Stimulated activated CD8-positive, alpha-beta memory T cell treated with anti-CD3 and anti-CD28 coated beads, Interleukin-12 subunit alpha, Interleukin-12 subunit beta, amount 100 ng/mL, for 1 hour (primary cell): ENCODE results near the gene UMOD.

Experiments used
- DNase-seq: peaks from one replicate; pipeline ENCODE4 v3.0.0-alpha.2; 2020; ENCODE audit warnings: low read depth

UMOD gene

DNA sequence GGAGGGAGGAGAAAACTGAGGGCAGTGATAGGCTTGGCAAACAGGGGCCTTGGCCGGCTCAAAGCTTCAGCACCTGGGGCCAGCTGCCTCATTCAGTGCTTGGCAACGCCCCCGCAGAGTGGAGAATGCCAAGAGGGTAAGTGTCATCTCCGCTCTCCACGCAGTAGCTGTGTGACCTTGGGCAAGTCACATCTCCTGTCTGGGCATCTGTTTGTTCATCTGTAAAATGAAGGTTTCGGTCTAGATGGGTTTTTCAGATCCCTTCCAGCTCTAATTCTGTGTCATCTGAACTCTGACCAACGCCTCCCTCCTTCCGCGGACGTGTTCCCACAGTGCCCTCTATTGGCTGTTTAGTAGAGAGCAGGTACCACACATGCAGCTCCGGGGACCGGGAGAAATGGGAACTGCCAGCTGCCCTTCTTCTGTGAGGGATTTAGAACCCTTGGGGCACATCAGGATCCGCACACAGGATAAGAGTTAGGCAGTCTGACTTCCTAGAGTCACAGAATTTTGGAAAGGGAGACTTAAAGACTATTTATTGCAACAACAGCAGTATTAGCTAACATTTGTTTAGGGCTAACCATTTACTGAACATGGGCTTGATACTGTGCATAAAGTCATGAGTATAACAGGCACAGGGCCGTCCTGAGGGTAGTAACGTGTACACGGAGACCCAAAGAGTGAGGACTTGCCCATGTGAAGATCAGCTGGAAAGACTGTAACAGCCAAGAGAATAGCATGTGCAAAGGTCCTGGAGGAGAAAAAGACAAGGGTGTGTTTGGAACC, 52.0 kb downstream of the UMOD start:
- no peak for DNase-seq

DNA sequence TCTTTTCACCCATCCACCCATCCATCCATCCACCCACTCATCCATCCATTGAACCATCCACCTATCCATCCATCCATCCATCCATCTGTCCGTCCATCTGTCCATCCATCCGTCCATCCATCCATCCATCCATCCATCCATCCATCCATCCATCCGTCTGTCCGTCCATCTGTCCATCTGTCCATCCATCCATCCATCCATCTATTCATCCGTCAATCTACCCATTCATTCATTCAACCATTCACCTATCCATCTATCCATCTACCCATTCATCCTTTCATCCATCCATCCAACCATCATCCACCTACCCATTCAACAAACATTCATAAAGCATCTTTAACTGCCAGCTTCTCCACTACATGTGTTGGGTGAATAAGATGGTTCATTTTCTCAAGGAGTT, 54.1 kb downstream of the UMOD start:
- no peak for DNase-seq

DNA sequence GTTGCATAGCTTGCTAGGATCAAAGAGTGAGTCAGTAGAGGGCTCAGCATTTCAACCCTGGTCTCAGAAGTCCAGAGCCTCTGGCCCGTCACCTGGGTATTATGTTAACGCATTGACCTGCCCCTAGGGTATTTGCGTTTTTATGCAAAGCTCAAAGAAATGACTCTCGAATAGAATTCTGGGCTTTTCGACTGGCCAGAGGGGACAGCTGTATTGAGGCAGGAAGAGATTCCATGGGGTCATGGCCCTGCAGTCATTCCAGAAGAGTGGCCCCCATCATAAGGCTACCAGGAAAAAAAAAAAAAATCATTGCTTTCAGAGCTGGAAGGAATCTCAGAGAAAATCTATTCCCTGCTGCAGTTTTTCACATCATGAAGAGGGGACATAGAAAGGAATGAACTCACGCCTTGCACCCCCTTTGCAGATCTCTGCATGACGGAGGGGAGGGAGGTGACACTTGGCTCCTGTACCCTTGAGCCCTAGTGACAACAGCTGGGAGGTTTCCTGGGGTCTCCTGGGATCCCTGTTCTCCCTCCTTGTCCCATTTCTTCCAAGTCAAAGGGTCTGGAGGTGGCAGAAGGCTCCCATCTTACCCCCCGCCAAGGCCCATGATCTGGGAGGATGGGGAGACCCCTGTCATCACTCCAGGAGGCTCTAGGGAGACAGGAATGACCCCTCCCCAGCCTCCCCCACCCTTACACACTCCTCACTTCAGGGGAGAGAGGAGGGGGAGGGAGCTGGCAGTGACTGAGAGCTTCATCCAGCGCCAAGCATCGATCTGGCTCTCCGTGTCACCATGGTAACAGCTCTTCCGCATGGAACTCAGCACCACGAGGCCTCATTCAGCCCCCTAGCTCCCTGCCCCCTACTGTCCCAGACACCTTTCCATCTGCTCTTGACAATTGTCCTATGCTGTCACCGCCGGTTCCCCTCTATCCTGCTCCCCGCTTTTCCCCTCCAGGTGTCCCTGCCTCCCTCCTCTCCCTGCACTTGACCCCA, 61.0 kb downstream of the UMOD start:
- no peak for DNase-seq

DNA sequence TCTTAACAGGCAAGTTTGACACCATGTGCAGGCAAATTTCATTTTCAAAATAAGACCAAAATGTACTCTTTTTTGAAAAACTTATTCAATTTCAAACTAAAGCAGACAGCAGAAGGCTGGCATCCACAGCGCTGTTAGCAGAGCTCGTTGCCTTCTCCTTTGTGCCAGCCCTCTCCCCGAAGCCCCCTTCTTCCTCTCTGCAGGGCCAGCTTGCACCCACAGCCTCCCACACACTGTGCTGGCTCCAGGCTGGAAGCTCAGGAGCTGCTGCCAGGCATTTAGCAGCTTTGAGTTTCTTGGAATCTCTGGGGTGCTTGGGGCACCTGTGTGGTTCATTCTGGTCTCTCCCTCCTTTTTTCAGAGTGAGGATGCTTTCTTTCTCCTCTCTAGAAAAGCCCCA, 62.9 kb downstream of the UMOD start:
- no peak for DNase-seq

DNA sequence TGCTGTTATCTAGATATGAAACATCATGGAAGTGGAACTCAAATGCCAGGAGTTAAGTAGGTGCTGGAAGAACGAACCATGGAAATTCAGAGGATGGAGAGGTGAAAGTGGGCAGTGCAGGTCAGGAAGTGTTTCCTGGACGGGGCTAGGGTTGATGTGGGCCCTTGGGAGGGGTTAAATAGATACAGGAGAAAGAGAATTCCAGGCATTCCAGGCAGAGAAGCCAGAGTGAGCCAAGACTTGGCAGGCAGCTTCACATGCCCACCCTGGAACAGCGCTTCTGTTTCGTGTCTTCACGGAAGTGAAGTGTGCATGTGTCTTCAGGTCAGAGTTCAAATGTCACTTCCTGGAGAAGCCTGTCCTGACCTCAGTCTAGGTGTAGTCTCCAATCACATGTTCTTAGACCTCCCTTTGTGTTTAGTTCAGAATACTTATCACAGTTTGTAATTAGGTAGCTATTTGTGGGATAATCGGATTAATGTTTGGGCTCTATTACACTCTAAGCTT, 66.5 kb downstream of the UMOD start:
- DNase-seq, result no peak
